ENCODE data around the gene CADPS2. TPM values are rescaled to one million over a fixed set of nuclear protein-coding genes. Genes with fewer than 3 reads are reported as not detected.

The CADPS2 gene
- total RNA-seq, 1 experiment from 2014 or later = 12.2 TPM

GRCh38 chr7:122710916-122711315 is 175.3 kb downstream of the CADPS2 start:
- DNase-seq (ENCODE audit: low spot score) (no peak), ATAC-seq (no peak)
- Mint-ChIP-seq H3K9me3 (no peaks in the 10 kb centered on the region; the same call in 1 of the 2 replicates), H3K36me3 (no peaks in the 10 kb centered on the region), H3K27ac (no peak overlapping the region), H3K27me3 (ENCODE audit: low read depth) (no peaks in the 10 kb centered on the region), H3K4me1 (peaks cover 4% of the 10 kb centered on the region; the same call in 1 of the 2 replicates), H3K4me3 (no peak overlapping the region)
- ChIA-PET POLR2A (no interaction called here), CTCF (no interaction called here)
- TF ChIP-seq SOX15 (CRISPR knock-in tag; IDR thresholded peaks at IDR 0.05) (no peak), ATF1 (CRISPR knock-in tag; IDR thresholded peaks at IDR 0.05) (no peak), ZNF138 (CRISPR knock-in tag; conservative IDR thresholded peaks at IDR 0.05) (no peak), GRHL2 (CRISPR knock-in tag; IDR thresholded peaks at IDR 0.05; ENCODE audit: insufficient replicate concordance, severe bottlenecking) (no peak), PRDM15 (CRISPR knock-in tag; IDR thresholded peaks at IDR 0.05) (no peak)

DNA sequence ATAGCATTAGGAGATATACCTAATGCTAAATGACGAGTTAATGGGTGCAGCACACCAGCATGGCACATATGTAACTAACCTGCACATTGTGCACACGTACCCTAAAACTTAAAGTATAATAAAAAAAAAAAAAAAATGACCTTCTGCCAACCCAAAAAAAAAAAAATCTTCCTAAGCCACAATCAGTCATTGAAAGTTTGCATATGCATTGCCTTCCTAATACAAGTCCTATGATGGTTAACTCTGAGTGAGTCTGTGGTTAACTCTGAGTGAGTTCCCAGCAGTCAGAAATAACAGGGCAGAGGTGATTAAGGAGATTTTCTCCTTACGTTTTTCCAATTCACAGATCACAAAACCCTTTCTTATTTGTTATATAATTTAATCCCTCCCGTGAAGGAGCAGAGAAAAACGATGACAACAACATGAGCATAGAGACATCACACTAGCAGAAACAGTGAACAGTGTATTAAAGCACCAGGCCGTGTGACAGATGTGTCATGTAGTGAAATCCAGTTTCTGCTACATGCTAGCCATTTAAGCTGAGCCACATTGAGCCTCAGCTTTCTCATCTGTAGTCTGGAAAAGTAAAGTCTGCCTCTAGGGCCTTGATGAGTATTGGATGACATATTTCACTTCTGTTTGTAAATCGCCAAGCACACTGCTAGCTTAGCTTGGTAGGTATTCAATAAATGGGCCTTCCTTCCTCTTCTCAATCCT is 176.2 kb downstream of the CADPS2 start:
- Mint-ChIP-seq H3K27me3 (ENCODE audit: low read depth) (no peaks in the 10 kb centered on the region), H3K4me3 (no peak overlapping the region), H3K9me3 (no peaks in the 10 kb centered on the region; the same call in 1 of the 2 replicates), H3K4me1 (no peaks in the 10 kb centered on the region), H3K27ac (no peak overlapping the region), H3K36me3 (no peaks in the 10 kb centered on the region)
- DNase-seq (ENCODE audit: low spot score) = no peak
- no peak for ATAC-seq
- POLR2A ChIA-PET = no interaction called here
- TF ChIP-seq ZMAT4 (CRISPR knock-in tag; IDR thresholded peaks at IDR 0.05) (no peak), ZBTB21 (CRISPR knock-in tag; IDR thresholded peaks at IDR 0.05; ENCODE audit: borderline replicate concordance) (no peak), SMAD4 (CRISPR knock-in tag; IDR thresholded peaks at IDR 0.05) (no peak), CREM (CRISPR knock-in tag; IDR thresholded peaks at IDR 0.05) (no peak), SOX15 (CRISPR knock-in tag; IDR thresholded peaks at IDR 0.05) (no peak), GRHL2 (CRISPR knock-in tag; IDR thresholded peaks at IDR 0.05; ENCODE audit: insufficient replicate concordance, severe bottlenecking) (no peak), NR3C1 (CRISPR knock-in tag; conservative IDR thresholded peaks at IDR 0.05; ENCODE audit: low read depth) (no peak), KAT7 (CRISPR knock-in tag; IDR thresholded peaks at IDR 0.05; ENCODE audit: borderline replicate concordance) (no peak), TEAD4 (CRISPR knock-in tag; IDR thresholded peaks at IDR 0.05) (no peak), HMGA2 (CRISPR knock-in tag; IDR thresholded peaks at IDR 0.05) (no peak), NFATC4 (CRISPR knock-in tag; IDR thresholded peaks at IDR 0.05) (no peak), MYBL2 (CRISPR knock-in tag; IDR thresholded peaks at IDR 0.05) (no peak)
- TF ChIP-seq, protein P1, sequence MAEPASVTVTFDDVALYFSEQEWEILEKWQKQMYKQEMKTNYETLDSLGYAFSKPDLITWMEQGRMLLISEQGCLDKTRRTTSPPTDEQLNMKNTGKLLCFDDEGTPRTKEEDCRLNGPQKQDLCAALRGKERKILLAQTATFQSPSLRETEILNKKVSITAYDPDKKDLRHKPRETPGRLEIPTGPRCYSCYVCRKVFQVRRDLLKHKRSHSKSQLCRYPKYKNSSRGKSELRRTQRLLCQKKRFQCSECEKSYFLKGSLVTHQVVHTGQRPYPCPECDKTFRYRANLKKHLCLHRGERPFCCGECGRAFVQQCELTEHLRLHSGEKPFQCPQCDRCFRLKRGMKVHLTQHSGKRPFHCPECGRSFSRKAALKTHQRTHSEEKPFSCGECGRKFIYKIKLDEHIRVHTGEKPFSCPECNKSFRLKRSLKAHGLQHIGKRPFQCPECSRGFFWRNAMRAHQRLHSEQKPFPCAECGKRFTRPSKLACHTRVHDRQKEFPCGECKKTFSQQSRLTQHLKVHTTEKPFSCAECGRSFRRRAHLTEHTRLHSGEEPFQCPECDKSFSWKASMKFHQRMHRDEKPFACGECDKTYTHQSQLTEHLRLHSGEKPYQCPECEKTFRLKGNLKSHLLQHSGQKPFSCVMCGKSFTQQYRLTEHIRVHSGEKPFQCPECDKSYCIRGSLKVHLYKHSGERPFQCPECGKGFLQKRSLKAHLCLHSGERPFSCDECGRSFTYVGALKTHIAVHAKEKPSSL (CRISPR knock-in tag; conservative IDR thresholded peaks at IDR 0.05) = no peak
- TF ChIP-seq, protein P2, sequence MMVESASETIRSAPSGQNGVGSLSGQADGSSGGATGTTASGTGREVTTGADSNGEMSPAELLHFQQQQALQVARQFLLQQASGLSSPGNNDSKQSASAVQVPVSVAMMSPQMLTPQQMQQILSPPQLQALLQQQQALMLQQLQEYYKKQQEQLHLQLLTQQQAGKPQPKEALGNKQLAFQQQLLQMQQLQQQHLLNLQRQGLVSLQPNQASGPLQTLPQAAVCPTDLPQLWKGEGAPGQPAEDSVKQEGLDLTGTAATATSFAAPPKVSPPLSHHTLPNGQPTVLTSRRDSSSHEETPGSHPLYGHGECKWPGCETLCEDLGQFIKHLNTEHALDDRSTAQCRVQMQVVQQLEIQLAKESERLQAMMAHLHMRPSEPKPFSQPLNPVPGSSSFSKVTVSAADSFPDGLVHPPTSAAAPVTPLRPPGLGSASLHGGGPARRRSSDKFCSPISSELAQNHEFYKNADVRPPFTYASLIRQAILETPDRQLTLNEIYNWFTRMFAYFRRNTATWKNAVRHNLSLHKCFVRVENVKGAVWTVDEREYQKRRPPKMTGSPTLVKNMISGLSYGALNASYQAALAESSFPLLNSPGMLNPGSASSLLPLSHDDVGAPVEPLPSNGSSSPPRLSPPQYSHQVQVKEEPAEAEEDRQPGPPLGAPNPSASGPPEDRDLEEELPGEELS (CRISPR knock-in tag; IDR thresholded peaks at IDR 0.05) = no peak
- TF ChIP-seq, protein P3, sequence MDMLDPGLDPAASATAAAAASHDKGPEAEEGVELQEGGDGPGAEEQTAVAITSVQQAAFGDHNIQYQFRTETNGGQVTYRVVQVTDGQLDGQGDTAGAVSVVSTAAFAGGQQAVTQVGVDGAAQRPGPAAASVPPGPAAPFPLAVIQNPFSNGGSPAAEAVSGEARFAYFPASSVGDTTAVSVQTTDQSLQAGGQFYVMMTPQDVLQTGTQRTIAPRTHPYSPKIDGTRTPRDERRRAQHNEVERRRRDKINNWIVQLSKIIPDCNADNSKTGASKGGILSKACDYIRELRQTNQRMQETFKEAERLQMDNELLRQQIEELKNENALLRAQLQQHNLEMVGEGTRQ (CRISPR knock-in tag; IDR thresholded peaks at IDR 0.05) = no peak
- TF ChIP-seq, protein P4, sequence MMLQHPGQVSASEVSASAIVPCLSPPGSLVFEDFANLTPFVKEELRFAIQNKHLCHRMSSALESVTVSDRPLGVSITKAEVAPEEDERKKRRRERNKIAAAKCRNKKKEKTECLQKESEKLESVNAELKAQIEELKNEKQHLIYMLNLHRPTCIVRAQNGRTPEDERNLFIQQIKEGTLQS (CRISPR knock-in tag; conservative IDR thresholded peaks at IDR 0.05) = no peak
- TF ChIP-seq, protein P5, sequence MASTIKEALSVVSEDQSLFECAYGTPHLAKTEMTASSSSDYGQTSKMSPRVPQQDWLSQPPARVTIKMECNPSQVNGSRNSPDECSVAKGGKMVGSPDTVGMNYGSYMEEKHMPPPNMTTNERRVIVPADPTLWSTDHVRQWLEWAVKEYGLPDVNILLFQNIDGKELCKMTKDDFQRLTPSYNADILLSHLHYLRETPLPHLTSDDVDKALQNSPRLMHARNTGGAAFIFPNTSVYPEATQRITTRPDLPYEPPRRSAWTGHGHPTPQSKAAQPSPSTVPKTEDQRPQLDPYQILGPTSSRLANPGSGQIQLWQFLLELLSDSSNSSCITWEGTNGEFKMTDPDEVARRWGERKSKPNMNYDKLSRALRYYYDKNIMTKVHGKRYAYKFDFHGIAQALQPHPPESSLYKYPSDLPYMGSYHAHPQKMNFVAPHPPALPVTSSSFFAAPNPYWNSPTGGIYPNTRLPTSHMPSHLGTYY (CRISPR knock-in tag; IDR thresholded peaks at IDR 0.05) = no peak
- CTCF ChIA-PET = no interaction called here

Data from WTC11 (cell line).